Esophagus squamous epithelium (tissue), 4 donors: Measurements from ENCODE around the gene PARPBP.
"Not testable (repeated sequence)": the region's sequence is repeated elsewhere in the genome, so short reads cannot be mapped to it uniquely, and the experiment has no call there.

ENCODE experiments used
- POLR2A ChIP-seq, 4 donors: fragments of 450-650 bp; IDR thresholded peaks; one replicate each; pipeline ENCODE4 v1.6.1; 2017; ENCODE audit warnings: antibody characterized with exemption in 4 of 4, mild to moderate bottlenecking in 4 of 4, moderate library complexity in 3 of 4
- TF ChIP-seq, protein P1 (sequence below), 6 experiments: fragments of 450-650 bp in 4 of 6; fragments of 200-600 bp in 2 of 6; sonication (generic) in 2 of 6; IDR thresholded peaks; one replicate each; pipeline ENCODE4 v1.5.1; 2016 to 2019; ENCODE audit warnings: antibody characterized with exemption in 6 of 6, mild to moderate bottlenecking in 4 of 6, moderate library complexity in 4 of 6

- not testable (repeated sequence) for TF ChIP-seq POLR2A (IDR thresholded peaks at IDR 0.05)
- TF ChIP-seq, protein P1, sequence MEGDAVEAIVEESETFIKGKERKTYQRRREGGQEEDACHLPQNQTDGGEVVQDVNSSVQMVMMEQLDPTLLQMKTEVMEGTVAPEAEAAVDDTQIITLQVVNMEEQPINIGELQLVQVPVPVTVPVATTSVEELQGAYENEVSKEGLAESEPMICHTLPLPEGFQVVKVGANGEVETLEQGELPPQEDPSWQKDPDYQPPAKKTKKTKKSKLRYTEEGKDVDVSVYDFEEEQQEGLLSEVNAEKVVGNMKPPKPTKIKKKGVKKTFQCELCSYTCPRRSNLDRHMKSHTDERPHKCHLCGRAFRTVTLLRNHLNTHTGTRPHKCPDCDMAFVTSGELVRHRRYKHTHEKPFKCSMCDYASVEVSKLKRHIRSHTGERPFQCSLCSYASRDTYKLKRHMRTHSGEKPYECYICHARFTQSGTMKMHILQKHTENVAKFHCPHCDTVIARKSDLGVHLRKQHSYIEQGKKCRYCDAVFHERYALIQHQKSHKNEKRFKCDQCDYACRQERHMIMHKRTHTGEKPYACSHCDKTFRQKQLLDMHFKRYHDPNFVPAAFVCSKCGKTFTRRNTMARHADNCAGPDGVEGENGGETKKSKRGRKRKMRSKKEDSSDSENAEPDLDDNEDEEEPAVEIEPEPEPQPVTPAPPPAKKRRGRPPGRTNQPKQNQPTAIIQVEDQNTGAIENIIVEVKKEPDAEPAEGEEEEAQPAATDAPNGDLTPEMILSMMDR (IDR thresholded peaks at IDR 0.05): not testable (repeated sequence)
These were observed 120.9 kb downstream of the PARPBP start for GRCh38 chr12:102240859-102241258.
